HepG2 (cell line): ENCODE measurements around the gene EPHA10. TPM values are rescaled to one million over a fixed set of nuclear protein-coding genes. Genes with fewer than 3 reads are reported as not detected.

Experiments
- CREM ChIP-seq, 2 experiments: sonication (generic) in 1 of 2; formaldehyde crosslinking in 1 of 2; IDR thresholded peaks; 2 replicates each; pipeline versions ENCODE4 v1.4.0 to v1.6.1; 2016 to 2020; ENCODE audit warnings: antibody characterized with exemption in 1 of 2, mild to moderate bottlenecking in 1 of 2, missing genetic modification reagents in 1 of 2
- E2F1 ChIP-seq: sonication (generic); formaldehyde crosslinking; IDR thresholded peaks from 2 replicates; pipeline ENCODE4 v1.5.0; 2020; ENCODE audit warnings: missing genetic modification reagents
- POGK ChIP-seq: sonication (generic); formaldehyde crosslinking; conservative IDR thresholded peaks from 2 replicates; pipeline ENCODE4 v1.8.0; 2022; ENCODE audit warnings: mild to moderate bottlenecking, moderate library complexity, missing genetic modification reagents
- SP2 ChIP-seq: sonication (generic); formaldehyde crosslinking; IDR thresholded peaks from 2 replicates; pipeline ENCODE4 v1.5.1; 2020; ENCODE audit warnings: mild to moderate bottlenecking, missing genetic modification reagents
- TEAD2 ChIP-seq: sonication (generic); formaldehyde crosslinking; IDR thresholded peaks from 2 replicates; pipeline ENCODE4 v1.9.0; 2021; ENCODE audit warnings: missing genetic modification reagents
- ZNF10 ChIP-seq: sonication (generic); formaldehyde crosslinking; IDR thresholded peaks from 2 replicates; pipeline ENCODE4 v1.4.0; 2020; ENCODE audit warnings: mild to moderate bottlenecking, low read depth, missing genetic modification reagents, borderline replicate concordance
- ZNF75D ChIP-seq: sonication (generic); formaldehyde crosslinking; IDR thresholded peaks from 2 replicates; pipeline ENCODE4 v1.8.1; 2023; ENCODE audit warnings: missing genetic modification reagents, mild to moderate bottlenecking, borderline replicate concordance
- ZNF883 ChIP-seq: sonication (generic); formaldehyde crosslinking; IDR thresholded peaks from 2 replicates; pipeline ENCODE4 v1.5.1; 2020; ENCODE audit warnings: mild to moderate bottlenecking, missing genetic modification reagents; ENCODE audit errors: not compliant biosample characterization
- polyA plus RNA-seq, 8 experiments: library from polyadenylated mRNA; depleted of rRNA in 3 of 8; stranded (reverse) in 7 of 8; unstranded in 1 of 8; fragments of >200 nt; fragmentation: Illumina TruSeq in 4 of 8; extraction: Trizol in 4 of 8; gene quantifications; 2 replicates each; pipeline versions ENCODE4 v1.2.1 to v1.2.3, GENCODE V29; 2011 to 2016; ENCODE audit warnings: low read depth in 4 of 8, missing spikeins in 1 of 8, mixed read lengths in 1 of 8; ENCODE audit not compliant: insufficient read depth in 1 of 8
- total RNA-seq, 5 experiments: library from RNA; depleted of rRNA; stranded (reverse); fragments of >200 nt; fragmentation: Illumina TruSeq; extraction: Trizol; gene quantifications; 2 replicates each; pipeline ENCODE4 v1.2.3, GENCODE V29; 2016; ENCODE audit warnings: low read depth in 1 of 5
- TF ChIP-seq, protein P1 (sequence below): sonication (generic); formaldehyde crosslinking; IDR thresholded peaks from 2 replicates; pipeline ENCODE4 v1.8.1; 2022; ENCODE audit warnings: mild to moderate bottlenecking, missing genetic modification reagents
- TF ChIP-seq, protein P2 (sequence below): sonication (generic); formaldehyde crosslinking; IDR thresholded peaks from 2 replicates; pipeline ENCODE4 v1.5.1; 2020; ENCODE audit warnings: missing genetic modification reagents, mild to moderate bottlenecking, borderline replicate concordance
- TF ChIP-seq, protein P3 (sequence below): sonication (generic); formaldehyde crosslinking; IDR thresholded peaks from 2 replicates; pipeline ENCODE4 v1.8.0; 2022; ENCODE audit warnings: mild to moderate bottlenecking, missing genetic modification reagents, moderate library complexity
- TF ChIP-seq, protein P4 (sequence below): IDR thresholded peaks from 2 replicates; pipeline ENCODE4 v1.6.1; 2018; ENCODE audit warnings: missing genetic modification reagents
- TF ChIP-seq, protein P5 (sequence below): sonication (generic); formaldehyde crosslinking; IDR thresholded peaks from 2 replicates; pipeline ENCODE4 v1.4.0; 2020; ENCODE audit warnings: mild to moderate bottlenecking, missing genetic modification reagents
- TF ChIP-seq, protein P6 (sequence below): sonication (generic); formaldehyde crosslinking; IDR thresholded peaks from 2 replicates; pipeline ENCODE4 v1.5.0; 2020; ENCODE audit warnings: missing genetic modification reagents, mild to moderate bottlenecking, borderline replicate concordance

EPHA10 gene
- total and polyA plus RNA-seq, 2 of the 13 experiments (the other 11 are each of a cell fraction or from before 2014, with no cell fraction given), result 0.11 to 0.58 TPM

DNA sequence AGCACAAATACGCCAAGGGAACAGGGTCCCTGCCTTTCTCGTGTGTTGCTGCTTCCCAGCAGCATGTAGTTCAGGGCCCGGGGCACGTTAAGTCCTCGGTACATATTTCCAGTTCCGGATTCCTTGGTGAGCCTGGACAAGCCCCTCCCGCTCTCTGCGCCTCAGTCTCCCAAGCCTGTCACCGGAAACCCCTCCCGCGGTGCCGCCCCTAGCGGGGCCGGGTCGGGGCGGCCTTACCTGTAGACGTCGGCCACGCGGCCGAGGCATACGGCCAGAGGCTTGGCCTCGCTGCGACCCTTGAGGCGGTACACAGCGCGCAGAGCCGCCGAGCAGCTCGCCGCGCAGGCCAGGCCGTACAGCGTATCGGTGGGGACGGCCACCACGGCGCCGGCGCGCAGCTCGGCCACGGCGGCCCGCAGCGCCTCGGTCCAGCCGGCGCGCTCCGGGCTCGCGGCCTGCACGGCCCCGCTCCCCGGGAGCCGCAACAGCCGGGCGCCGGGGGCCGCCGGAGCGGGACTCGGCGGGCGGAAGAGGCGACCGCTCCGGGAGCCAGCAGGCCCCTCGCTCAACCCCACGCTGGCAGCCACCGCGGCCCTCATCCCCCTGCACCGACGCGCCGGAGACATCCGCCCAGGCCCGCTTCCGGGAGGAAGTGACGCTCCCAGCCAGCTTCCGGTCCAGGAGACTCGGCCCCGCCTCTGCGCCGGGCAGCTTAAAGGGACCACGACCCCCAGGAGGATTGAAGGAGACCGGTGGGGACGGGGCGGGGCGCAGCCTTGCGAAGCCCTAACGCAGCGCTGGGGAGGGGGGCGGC is 42.8 kb upstream of the EPHA10 start, which contains the start of the genes C1orf122 and YRDC (continued):
- TF ChIP-seq, protein P1, sequence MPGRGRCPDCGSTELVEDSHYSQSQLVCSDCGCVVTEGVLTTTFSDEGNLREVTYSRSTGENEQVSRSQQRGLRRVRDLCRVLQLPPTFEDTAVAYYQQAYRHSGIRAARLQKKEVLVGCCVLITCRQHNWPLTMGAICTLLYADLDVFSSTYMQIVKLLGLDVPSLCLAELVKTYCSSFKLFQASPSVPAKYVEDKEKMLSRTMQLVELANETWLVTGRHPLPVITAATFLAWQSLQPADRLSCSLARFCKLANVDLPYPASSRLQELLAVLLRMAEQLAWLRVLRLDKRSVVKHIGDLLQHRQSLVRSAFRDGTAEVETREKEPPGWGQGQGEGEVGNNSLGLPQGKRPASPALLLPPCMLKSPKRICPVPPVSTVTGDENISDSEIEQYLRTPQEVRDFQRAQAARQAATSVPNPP (CRISPR knock-in tag), result no peak
- TF ChIP-seq, protein P2, sequence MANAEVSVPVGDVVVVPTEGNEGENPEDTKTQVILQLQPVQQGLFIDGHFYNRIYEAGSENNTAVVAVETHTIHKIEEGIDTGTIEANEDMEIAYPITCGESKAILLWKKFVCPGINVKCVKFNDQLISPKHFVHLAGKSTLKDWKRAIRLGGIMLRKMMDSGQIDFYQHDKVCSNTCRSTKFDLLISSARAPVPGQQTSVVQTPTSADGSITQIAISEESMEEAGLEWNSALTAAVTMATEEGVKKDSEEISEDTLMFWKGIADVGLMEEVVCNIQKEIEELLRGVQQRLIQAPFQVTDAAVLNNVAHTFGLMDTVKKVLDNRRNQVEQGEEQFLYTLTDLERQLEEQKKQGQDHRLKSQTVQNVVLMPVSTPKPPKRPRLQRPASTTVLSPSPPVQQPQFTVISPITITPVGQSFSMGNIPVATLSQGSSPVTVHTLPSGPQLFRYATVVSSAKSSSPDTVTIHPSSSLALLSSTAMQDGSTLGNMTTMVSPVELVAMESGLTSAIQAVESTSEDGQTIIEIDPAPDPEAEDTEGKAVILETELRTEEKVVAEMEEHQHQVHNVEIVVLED (CRISPR knock-in tag), result peak; percentile 15; the same call in 1 of the 2 replicates
- TF ChIP-seq, protein P3, sequence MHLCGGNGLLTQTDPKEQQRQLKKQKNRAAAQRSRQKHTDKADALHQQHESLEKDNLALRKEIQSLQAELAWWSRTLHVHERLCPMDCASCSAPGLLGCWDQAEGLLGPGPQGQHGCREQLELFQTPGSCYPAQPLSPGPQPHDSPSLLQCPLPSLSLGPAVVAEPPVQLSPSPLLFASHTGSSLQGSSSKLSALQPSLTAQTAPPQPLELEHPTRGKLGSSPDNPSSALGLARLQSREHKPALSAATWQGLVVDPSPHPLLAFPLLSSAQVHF (CRISPR knock-in tag), result no peak
- TF ChIP-seq POGK (CRISPR knock-in tag), result peak; percentile 73
- peak; percentile 77 for TF ChIP-seq SP2 (CRISPR knock-in tag)
- TF ChIP-seq E2F1 (CRISPR knock-in tag), result no peak
- TF ChIP-seq, protein P4, sequence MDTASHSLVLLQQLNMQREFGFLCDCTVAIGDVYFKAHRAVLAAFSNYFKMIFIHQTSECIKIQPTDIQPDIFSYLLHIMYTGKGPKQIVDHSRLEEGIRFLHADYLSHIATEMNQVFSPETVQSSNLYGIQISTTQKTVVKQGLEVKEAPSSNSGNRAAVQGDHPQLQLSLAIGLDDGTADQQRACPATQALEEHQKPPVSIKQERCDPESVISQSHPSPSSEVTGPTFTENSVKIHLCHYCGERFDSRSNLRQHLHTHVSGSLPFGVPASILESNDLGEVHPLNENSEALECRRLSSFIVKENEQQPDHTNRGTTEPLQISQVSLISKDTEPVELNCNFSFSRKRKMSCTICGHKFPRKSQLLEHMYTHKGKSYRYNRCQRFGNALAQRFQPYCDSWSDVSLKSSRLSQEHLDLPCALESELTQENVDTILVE (CRISPR knock-in tag), result no peak; the same call in 1 of the 2 replicates
- peak; percentile 75 for TF ChIP-seq CREM (IDR thresholded peaks at IDR 0.05)
- no peak for TF ChIP-seq CREM (CRISPR knock-in tag; IDR thresholded peaks at IDR 0.05)
- no peak for TF ChIP-seq ZNF883 (CRISPR knock-in tag)
- TF ChIP-seq, protein P5, sequence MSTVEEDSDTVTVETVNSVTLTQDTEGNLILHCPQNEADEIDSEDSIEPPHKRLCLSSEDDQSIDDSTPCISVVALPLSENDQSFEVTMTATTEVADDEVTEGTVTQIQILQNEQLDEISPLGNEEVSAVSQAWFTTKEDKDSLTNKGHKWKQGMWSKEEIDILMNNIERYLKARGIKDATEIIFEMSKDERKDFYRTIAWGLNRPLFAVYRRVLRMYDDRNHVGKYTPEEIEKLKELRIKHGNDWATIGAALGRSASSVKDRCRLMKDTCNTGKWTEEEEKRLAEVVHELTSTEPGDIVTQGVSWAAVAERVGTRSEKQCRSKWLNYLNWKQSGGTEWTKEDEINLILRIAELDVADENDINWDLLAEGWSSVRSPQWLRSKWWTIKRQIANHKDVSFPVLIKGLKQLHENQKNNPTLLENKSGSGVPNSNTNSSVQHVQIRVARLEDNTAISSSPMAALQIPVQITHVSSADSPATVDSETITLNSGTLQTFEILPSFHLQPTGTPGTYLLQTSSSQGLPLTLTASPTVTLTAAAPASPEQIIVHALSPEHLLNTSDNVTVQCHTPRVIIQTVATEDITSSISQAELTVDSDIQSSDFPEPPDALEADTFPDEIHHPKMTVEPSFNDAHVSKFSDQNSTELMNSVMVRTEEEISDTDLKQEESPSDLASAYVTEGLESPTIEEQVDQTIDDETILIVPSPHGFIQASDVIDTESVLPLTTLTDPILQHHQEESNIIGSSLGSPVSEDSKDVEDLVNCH (CRISPR knock-in tag), result no peak
- TF ChIP-seq TEAD2 (CRISPR knock-in tag), result no peak
- no peak for TF ChIP-seq ZNF10 (CRISPR knock-in tag)
- TF ChIP-seq, protein P6, sequence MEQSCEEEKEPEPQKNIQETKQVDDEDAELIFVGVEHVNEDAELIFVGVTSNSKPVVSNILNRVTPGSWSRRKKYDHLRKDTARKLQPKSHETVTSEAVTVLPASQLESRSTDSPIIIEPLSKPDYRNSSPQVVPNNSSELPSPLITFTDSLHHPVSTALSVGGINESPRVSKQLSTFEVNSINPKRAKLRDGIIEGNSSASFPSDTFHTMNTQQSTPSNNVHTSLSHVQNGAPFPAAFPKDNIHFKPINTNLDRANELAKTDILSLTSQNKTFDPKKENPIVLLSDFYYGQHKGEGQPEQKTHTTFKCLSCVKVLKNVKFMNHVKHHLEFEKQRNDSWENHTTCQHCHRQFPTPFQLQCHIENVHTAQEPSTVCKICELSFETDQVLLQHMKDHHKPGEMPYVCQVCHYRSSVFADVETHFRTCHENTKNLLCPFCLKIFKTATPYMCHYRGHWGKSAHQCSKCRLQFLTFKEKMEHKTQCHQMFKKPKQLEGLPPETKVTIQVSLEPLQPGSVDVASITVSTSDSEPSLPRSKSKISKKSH (CRISPR knock-in tag), result no peak; the same call in 1 of the 2 replicates
- no peak for TF ChIP-seq ZNF75D (CRISPR knock-in tag)
